Breast epithelium (tissue), 4 donors: ENCODE results near the gene LRRC38. TPM values are rescaled to one million over a fixed set of nuclear protein-coding genes. Genes with fewer than 3 reads are reported as not detected.

ENCODE experiments used
- DNase-seq, 2 donors: peaks; one replicate each; pipeline ENCODE4 v3.0.0-alpha.2; 2019; ENCODE audit warnings: low spot score in 2 of 2
- H3K27ac ChIP-seq, 2 donors: fragments of 200-600 bp; sonication (generic) in 1 of 2; one replicate each; pipeline ENCODE4 v1.5.1; 2016 to 2019; ENCODE audit warnings: mild to moderate bottlenecking in 1 of 2
- H3K27me3 ChIP-seq, 2 donors: fragments of 200-600 bp; sonication (generic) in 1 of 2; one replicate each; pipeline versions ENCODE4 v1.5.1 to v1.6.0; 2017 to 2019; ENCODE audit warnings: control low read depth in 1 of 2, mild to moderate bottlenecking in 1 of 2
- H3K36me3 ChIP-seq: fragments of 200-600 bp; one replicate; pipeline ENCODE4 v1.5.1; 2019
- H3K4me1 ChIP-seq, 2 donors: fragments of 200-600 bp; sonication (generic); one replicate each; pipeline ENCODE4 v1.5.1; 2016 to 2019; ENCODE audit warnings: control low read depth in 1 of 2
- H3K4me3 ChIP-seq, 3 donors: fragments of 200-600 bp; sonication (generic); 1 replicate in 2 of 3; 2 replicates in 1 of 3; pipeline ENCODE4 v1.5.1; 2016 to 2019; ENCODE audit warnings: mild to moderate bottlenecking in 3 of 3, moderate library complexity in 2 of 3
- H3K9me3 ChIP-seq, 2 donors: fragments of 200-600 bp; sonication (generic) in 1 of 2; one replicate each; pipeline ENCODE4 v1.5.1; 2016 to 2019; ENCODE audit warnings: control low read depth in 1 of 2
- CTCF ChIP-seq, 3 donors: fragments of 450-650 bp; IDR thresholded peaks; one replicate each; pipeline ENCODE4 v1.5.1; 2016 to 2017; ENCODE audit warnings: antibody characterized with exemption in 3 of 3, mild to moderate bottlenecking in 3 of 3, moderate library complexity in 3 of 3
- POLR2A ChIP-seq: fragments of 450-650 bp; IDR thresholded peaks from one replicate; pipeline ENCODE4 v1.6.1; 2016; ENCODE audit warnings: antibody characterized with exemption, mild to moderate bottlenecking, moderate library complexity
- POLR2AphosphoS5 ChIP-seq, 3 donors: sonication (generic); formaldehyde crosslinking; IDR thresholded peaks; one replicate each; pipeline ENCODE4 v1.6.1; 2017; ENCODE audit warnings: antibody characterized with exemption in 3 of 3
- intact Hi-C: fragments of 100-400 bp; cut with DNase I; formaldehyde crosslinking; loops from one replicate; pipeline ENCODE4 v1.15.1; 2023; ENCODE audit warnings: low total_unique reads
- total RNA-seq, 3 donors: library from RNA; depleted of rRNA; stranded (reverse); fragments of >200 nt; gene quantifications; one replicate each; pipeline ENCODE4 v1.1.0, GENCODE V29; 2016

The LRRC38 gene
- total RNA-seq, 3 donors from 2014 or later: 0.15 TPM; not detected in 2

GRCh38 chr1:13462682-13463081, 51.1 kb downstream of the LRRC38 start:
- Histone ChIP-seq H3K4me3 (peak overlapping the region in 1 of 3 donors; percentile 15), H3K27ac (no peak overlapping the region), H3K36me3 (no peaks in the 10 kb centered on the region), H3K4me1 (no peaks in the 10 kb centered on the region), H3K27me3 (no peaks in the 10 kb centered on the region), H3K9me3 (no peaks in the 10 kb centered on the region)
- TF ChIP-seq CTCF (IDR thresholded peaks at IDR 0.05) (no peak), POLR2A (no peak), POLR2AphosphoS5 (IDR thresholded peaks at IDR 0.05) (no peak)
- no peak for DNase-seq
- intact Hi-C loops: no loop called here

- no peaks in the 10 kb centered on the region for H3K27me3 ChIP-seq
- TF ChIP-seq CTCF (IDR thresholded peaks at IDR 0.05) (no peak), POLR2A (no peak), POLR2AphosphoS5 (IDR thresholded peaks at IDR 0.05) (no peak)
- H3K4me3 ChIP-seq: no peak overlapping the region
- no peaks in the 10 kb centered on the region for H3K9me3 ChIP-seq
- no peak overlapping the region for H3K27ac ChIP-seq
- intact Hi-C loops: no loop called here
- DNase-seq: no peak
- H3K4me1 ChIP-seq: no peaks in the 10 kb centered on the region
- no peaks in the 10 kb centered on the region for H3K36me3 ChIP-seq
These were observed 51.8 kb downstream of the LRRC38 start for GRCh38 chr1:13461977-13462376.

GRCh38 chr1:13456904-13457532, 56.8 kb downstream of the LRRC38 start:
- DNase-seq: no peak
- H3K27me3 ChIP-seq: no peaks in the 10 kb centered on the region
- no peaks in the 10 kb centered on the region for H3K36me3 ChIP-seq
- H3K9me3 ChIP-seq: peaks cover 0 to 3% of the 10 kb centered on the region in 2 donors
- intact Hi-C loops: no loop called here
- no peaks in the 10 kb centered on the region for H3K4me1 ChIP-seq
- no peak overlapping the region for H3K27ac ChIP-seq
- no peak for TF ChIP-seq CTCF (IDR thresholded peaks at IDR 0.05)
- no peak for TF ChIP-seq POLR2A
- TF ChIP-seq POLR2AphosphoS5 (IDR thresholded peaks at IDR 0.05): no peak
- no peak overlapping the region for H3K4me3 ChIP-seq

- no peaks in the 10 kb centered on the region for H3K27me3 ChIP-seq
- no peak for DNase-seq
- H3K27ac ChIP-seq: no peak overlapping the region
- H3K9me3 ChIP-seq: peaks cover 0 to 3% of the 10 kb centered on the region in 2 donors
- TF ChIP-seq POLR2A: no peak
- TF ChIP-seq CTCF (IDR thresholded peaks at IDR 0.05): no peak
- no peak for TF ChIP-seq POLR2AphosphoS5 (IDR thresholded peaks at IDR 0.05)
- no peaks in the 10 kb centered on the region for H3K4me1 ChIP-seq
- no peak overlapping the region for H3K4me3 ChIP-seq
- no peaks in the 10 kb centered on the region for H3K36me3 ChIP-seq
- intact Hi-C loops: no loop called here
These were observed 62.3 kb downstream of the LRRC38 start for GRCh38 chr1:13451399-13451965.

- no peak for DNase-seq
- TF ChIP-seq CTCF (IDR thresholded peaks at IDR 0.05) (no peak), POLR2A (no peak), POLR2AphosphoS5 (IDR thresholded peaks at IDR 0.05) (no peak)
- H3K36me3 ChIP-seq: no peaks in the 10 kb centered on the region
- H3K4me3 ChIP-seq: no peak overlapping the region
- no peaks in the 10 kb centered on the region for H3K4me1 ChIP-seq
- intact Hi-C loops: no loop called here
- no peak overlapping the region for H3K27ac ChIP-seq
- H3K27me3 ChIP-seq: no peaks in the 10 kb centered on the region
- H3K9me3 ChIP-seq: peaks cover 0 to 3% of the 10 kb centered on the region in 2 donors
These were observed 63.6 kb downstream of the LRRC38 start for GRCh38 chr1:13450204-13450603.
